RCC 7860 (cell line): ENCODE results near the gene FEV.

Experiments
- DNase-seq: peaks from one replicate; pipeline ENCODE4 v3.0.0-alpha.2; 2015; ENCODE audit warnings: low spot score
- FAIRE-seq: peaks from 2 replicates; lab custom pipeline; 2012; peaks lifted over from hg19 to GRCh38; lab: Jason Lieb, UNC

FEV gene

GRCh38 chr2:219017201-219017931, 32.4 kb upstream of the FEV start:
- DNase-seq, result no peak
- no peak for FAIRE-seq

- FAIRE-seq (no peak), DNase-seq (no peak)
Measured at GRCh38 chr2:219016721-219017120, 31.7 kb upstream of the FEV start.

GRCh38 chr2:219010873-219011272, 25.9 kb upstream of the FEV start:
- no peak for FAIRE-seq

GRCh38 chr2:219010162-219010756, 25.3 kb upstream of the FEV start:
- DNase-seq, result no peak
- FAIRE-seq, result no peak

More at GRCh38 chr2:219010873-219011272, 25.9 kb upstream of the FEV start:
- DNase-seq, result no peak

- no peak for DNase-seq
- FAIRE-seq, result no peak
Measured at GRCh38 chr2:219009294-219009693, 24.3 kb upstream of the FEV start.

- FAIRE-seq (no peak), DNase-seq (no peak)
Measured at GRCh38 chr2:219003979-219004378, 19.0 kb upstream of the FEV start.

- DNase-seq (no peak), FAIRE-seq (no peak)
Measured at GRCh38 chr2:219003267-219003634, 18.3 kb upstream of the FEV start.

GRCh38 chr2:219002395-219003266, 17.6 kb upstream of the FEV start:
- no peak for DNase-seq
- FAIRE-seq, result no peak

- no peak for DNase-seq
- FAIRE-seq, result no peak
Measured at GRCh38 chr2:219001577-219002394, 16.8 kb upstream of the FEV start.

GRCh38 chr2:219001100-219001576, 16.2 kb upstream of the FEV start:
- no peak for DNase-seq
- no peak for FAIRE-seq

- no peak for FAIRE-seq
- no peak for DNase-seq
Measured at GRCh38 chr2:219000569-219000960, 15.6 kb upstream of the FEV start.

- no peak for DNase-seq
- no peak for FAIRE-seq
Measured at GRCh38 chr2:218999881-219000568, 15.0 kb upstream of the FEV start.

- no peak for FAIRE-seq
- no peak for DNase-seq
Measured at GRCh38 chr2:218999021-218999880, 14.3 kb upstream of the FEV start.

- DNase-seq (no peak), FAIRE-seq (no peak)
Measured at GRCh38 chr2:218998414-218999002, 13.5 kb upstream of the FEV start.

GRCh38 chr2:218997731-218998130, 12.7 kb upstream of the FEV start:
- FAIRE-seq (no peak), DNase-seq (no peak)

GRCh38 chr2:218996937-218997336, 12.0 kb upstream of the FEV start:
- FAIRE-seq (no peak), DNase-seq (no peak)

GRCh38 chr2:218995972-218996711, 11.2 kb upstream of the FEV start:
- DNase-seq (peak; percentile 63), FAIRE-seq (no peak)

- FAIRE-seq (no peak), DNase-seq (no peak)
Measured at GRCh38 chr2:218995561-218995960, 10.6 kb upstream of the FEV start.
